Renal pelvis (tissue), 4 donors: Measurements from ENCODE around the gene FAM83C. TPM values are rescaled to one million over a fixed set of nuclear protein-coding genes. Genes with fewer than 3 reads are reported as not detected.

Source experiments
- DNase-seq: peaks from one replicate; pipeline ENCODE4 v3.0.0-alpha.2; 2013
- polyA plus RNA-seq, 3 donors: library from polyadenylated mRNA; unstranded; fragments of 120-200 nt; gene quantifications; one replicate each; pipeline ENCODE4 v1.2.1, GENCODE V29; 2013; ENCODE audit not compliant: insufficient read length in 3 of 3

The FAM83C gene
- polyA plus RNA-seq, 3 donors = 0.03 to 0.05 TPM; not detected in 1

DNA sequence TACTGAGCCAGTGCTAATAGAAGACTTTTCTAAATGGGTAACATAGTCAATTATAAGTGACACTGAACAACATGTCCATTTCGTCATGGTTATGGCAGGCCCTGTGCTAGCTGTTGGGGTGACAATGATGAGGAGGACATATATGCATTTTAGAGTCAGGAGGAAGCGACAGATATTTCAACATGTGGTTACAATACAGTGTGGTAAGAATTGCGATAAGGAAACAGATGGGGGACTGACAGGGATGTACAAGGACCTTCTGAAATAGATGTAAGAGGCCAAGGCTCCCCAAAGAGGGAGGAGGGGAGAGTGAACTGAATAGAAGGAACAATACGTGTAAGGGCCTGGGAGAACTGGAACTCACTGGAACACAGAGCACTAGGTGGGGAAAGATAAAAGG, 54.1 kb downstream of the FAM83C start:
- no peak for DNase-seq

DNA sequence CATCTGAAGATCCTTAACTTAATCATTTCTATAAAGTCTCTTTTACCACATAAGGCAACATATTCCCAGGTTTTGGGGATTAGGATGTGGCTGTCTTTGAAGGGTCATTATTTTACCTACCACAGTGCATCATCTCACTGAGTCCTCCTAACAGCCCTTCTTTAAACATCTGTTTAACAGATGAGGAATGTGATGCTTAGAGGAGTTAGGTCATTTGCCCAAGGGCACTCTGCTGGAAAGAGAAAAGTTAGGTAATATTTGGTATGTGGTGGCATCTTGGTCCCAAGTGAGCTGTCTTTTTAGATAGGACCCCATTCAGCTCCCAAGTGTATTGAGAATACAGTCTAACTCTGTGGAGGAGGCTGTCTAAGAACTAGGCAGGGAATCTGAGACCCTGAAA, 54.7 kb downstream of the FAM83C start:
- DNase-seq = no peak

DNA sequence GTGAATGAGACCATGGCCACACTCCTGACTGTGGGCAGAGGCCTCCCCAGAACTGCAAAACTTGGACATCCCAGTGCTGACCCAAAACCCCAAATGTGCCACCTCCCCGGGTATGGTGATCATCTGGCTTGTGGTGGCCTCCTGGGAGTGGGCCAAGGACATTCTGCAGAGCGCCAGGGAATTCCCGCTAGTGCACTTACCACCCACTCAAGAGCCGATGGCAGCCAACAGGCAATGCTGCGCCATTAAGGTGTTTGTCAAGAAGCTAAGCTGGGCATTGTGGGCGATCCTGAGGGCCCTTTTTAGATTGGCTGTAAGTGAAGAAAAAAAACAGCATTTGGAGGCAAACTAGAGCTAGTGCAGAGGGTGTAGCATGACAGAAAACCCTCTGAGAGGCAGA, 56.3 kb downstream of the FAM83C start:
- no peak for DNase-seq

Other genes starting within 250 kb of the FAM83C start
- gene TRPC4AP, start 199.6 kb downstream of the FAM83C start, polyA plus RNA-seq = 10 to 100 TPM; 63.0 to 70.7 (median 70.1) TPM
- gene EDEM2, start 145.1 kb downstream of the FAM83C start, polyA plus RNA-seq = 10 to 100 TPM; 16.1 to 18.6 (median 17.4) TPM
- gene PROCR, start 120.4 kb downstream of the FAM83C start, polyA plus RNA-seq = 1 to 10 TPM; 7.4 to 9.4 (median 8.7) TPM
- 1 to 10 TPM; 1.8 to 3.2 (median 1.9) TPM for gene MMP24, start 65.7 kb downstream of the FAM83C start, polyA plus RNA-seq
- gene MMP24OS, start 14.3 kb downstream of the FAM83C start, polyA plus RNA-seq = 10 to 100 TPM; 37.7 to 49.8 (median 44.4) TPM
- 100 to 1,000 TPM; 154 to 169 (median 168) TPM for gene EIF6, start 7.7 kb downstream of the FAM83C start, polyA plus RNA-seq
- 10 to 100 TPM; 55.5 to 64.4 (median 63.0) TPM for gene UQCC1, start 119.5 kb upstream of the FAM83C start, polyA plus RNA-seq
- under 1 TPM in 2 of 3 donors, not detected in 1; 0.09 to 0.14 TPM for gene GDF5, start 145.8 kb upstream of the FAM83C start, polyA plus RNA-seq
- 10 to 100 TPM; 56.7 to 65.5 (median 64.3) TPM for gene CEP250, start 163.2 kb upstream of the FAM83C start, polyA plus RNA-seq
- gene C20orf173, start 237.2 kb upstream of the FAM83C start, polyA plus RNA-seq = not detected
- 100 to 1,000 TPM; 348 to 369 (median 365) TPM for gene ERGIC3, start 249.7 kb upstream of the FAM83C start, polyA plus RNA-seq